Mesothelial cell of epicardium (in vitro differentiated cells): ENCODE measurements around the gene C12orf56. TPM values are rescaled to one million over a fixed set of nuclear protein-coding genes. Genes with fewer than 3 reads are reported as not detected.

Source experiments
- DNase-seq, 2 experiments: peaks; one replicate each; pipeline ENCODE4 v3.0.0; 2021; ENCODE audit warnings: low spot score in 2 of 2; ENCODE audit not compliant: unreplicated experiment in 2 of 2
- H3K27ac Mint-ChIP-seq: 2 replicates; pipeline ENCODE4 v1.8.0; 2021; ENCODE audit warnings: mixed read lengths
- H3K27me3 Mint-ChIP-seq: 2 replicates; pipeline ENCODE4 v1.8.0; 2021; ENCODE audit warnings: low read depth, mixed read lengths
- H3K36me3 Mint-ChIP-seq: 2 replicates; pipeline ENCODE4 v1.8.0; 2021; ENCODE audit warnings: mixed read lengths
- H3K4me1 Mint-ChIP-seq: 2 replicates; pipeline ENCODE4 v1.8.0; 2021; ENCODE audit warnings: mixed read lengths
- H3K4me3 Mint-ChIP-seq: 2 replicates; pipeline ENCODE4 v1.8.0; 2021; ENCODE audit warnings: mild to moderate bottlenecking, moderate library complexity, mixed read lengths
- H3K9me3 Mint-ChIP-seq: 2 replicates; pipeline ENCODE4 v1.8.0; 2021; ENCODE audit warnings: mixed read lengths
- CTCF ChIP-seq: fragments of 200-600 bp; sonication (generic); IDR thresholded peaks from one replicate; pipeline ENCODE4 v1.5.0; 2021; ENCODE audit warnings: antibody characterized with exemption; ENCODE audit not compliant: unreplicated experiment
- total RNA-seq: library from RNA; stranded (reverse); gene quantifications from 3 replicates; pipeline ENCODE4 v1.2.1, GENCODE V29; 2021

Gene C12orf56
- total RNA-seq, 1 donor from 2014 or later: 0.45 TPM

- H3K4me3 Mint-ChIP-seq: no peak overlapping the region
- H3K27ac Mint-ChIP-seq: no peak overlapping the region
- H3K36me3 Mint-ChIP-seq: no peaks in the 10 kb centered on the region
- no peaks in the 10 kb centered on the region for H3K9me3 Mint-ChIP-seq
- DNase-seq: no peak
- peaks cover 7% of the 10 kb centered on the region for H3K27me3 Mint-ChIP-seq
- H3K4me1 Mint-ChIP-seq: no peaks in the 10 kb centered on the region
- no peak for TF ChIP-seq CTCF
Measured at GRCh38 chr12:64240781-64241180, 149.8 kb downstream of the C12orf56 start.

GRCh38 chr12:64237382-64237781, 153.2 kb downstream of the C12orf56 start:
- Mint-ChIP-seq H3K27me3 (peaks cover 2% of the 10 kb centered on the region), H3K4me3 (no peak overlapping the region), H3K36me3 (no peaks in the 10 kb centered on the region), H3K4me1 (no peaks in the 10 kb centered on the region), H3K27ac (no peak overlapping the region), H3K9me3 (no peaks in the 10 kb centered on the region)
- no peak for DNase-seq
- no peak for TF ChIP-seq CTCF

GRCh38 chr12:64236549-64236948, 154.0 kb downstream of the C12orf56 start:
- DNase-seq: no peak
- Mint-ChIP-seq H3K27me3 (no peaks in the 10 kb centered on the region), H3K36me3 (no peaks in the 10 kb centered on the region), H3K27ac (no peak overlapping the region), H3K4me3 (no peak overlapping the region), H3K4me1 (no peaks in the 10 kb centered on the region), H3K9me3 (no peaks in the 10 kb centered on the region)
- TF ChIP-seq CTCF: no peak

- H3K27me3 Mint-ChIP-seq: peaks cover 3% of the 10 kb centered on the region
- no peak for TF ChIP-seq CTCF
- no peaks in the 10 kb centered on the region for H3K36me3 Mint-ChIP-seq
- DNase-seq: no peak
- H3K4me1 Mint-ChIP-seq: no peaks in the 10 kb centered on the region
- H3K9me3 Mint-ChIP-seq: peaks cover 4% of the 10 kb centered on the region
- H3K27ac Mint-ChIP-seq: no peak overlapping the region
- no peak overlapping the region for H3K4me3 Mint-ChIP-seq
Measured at GRCh38 chr12:64232196-64232595, 158.4 kb downstream of the C12orf56 start.

- no peak for DNase-seq
- no peak overlapping the region for H3K27ac Mint-ChIP-seq
- H3K36me3 Mint-ChIP-seq: no peaks in the 10 kb centered on the region
- no peak overlapping the region for H3K4me3 Mint-ChIP-seq
- peaks cover 4% of the 10 kb centered on the region for H3K9me3 Mint-ChIP-seq
- no peak for TF ChIP-seq CTCF
- peaks cover 15% of the 10 kb centered on the region for H3K27me3 Mint-ChIP-seq
- H3K4me1 Mint-ChIP-seq: no peaks in the 10 kb centered on the region
Measured at GRCh38 chr12:64229796-64230195, 160.8 kb downstream of the C12orf56 start.

GRCh38 chr12:64229240-64229639, 161.3 kb downstream of the C12orf56 start:
- Mint-ChIP-seq H3K4me3 (no peak overlapping the region), H3K27ac (no peak overlapping the region), H3K36me3 (no peaks in the 10 kb centered on the region), H3K27me3 (peaks cover 15% of the 10 kb centered on the region), H3K4me1 (no peaks in the 10 kb centered on the region), H3K9me3 (peaks cover 4% of the 10 kb centered on the region)
- DNase-seq: no peak
- TF ChIP-seq CTCF: no peak
